Amniotic epithelial cell (primary cell): ENCODE data around the gene USH2A.

Source experiments
- DNase-seq: peaks from one replicate; pipeline ENCODE4 v3.0.0-alpha.2; 2010; ENCODE audit warnings: low read depth

The USH2A gene

GRCh38 chr1:215926670-215927069, 496.6 kb downstream of the USH2A start:
- no peak for DNase-seq

DNA sequence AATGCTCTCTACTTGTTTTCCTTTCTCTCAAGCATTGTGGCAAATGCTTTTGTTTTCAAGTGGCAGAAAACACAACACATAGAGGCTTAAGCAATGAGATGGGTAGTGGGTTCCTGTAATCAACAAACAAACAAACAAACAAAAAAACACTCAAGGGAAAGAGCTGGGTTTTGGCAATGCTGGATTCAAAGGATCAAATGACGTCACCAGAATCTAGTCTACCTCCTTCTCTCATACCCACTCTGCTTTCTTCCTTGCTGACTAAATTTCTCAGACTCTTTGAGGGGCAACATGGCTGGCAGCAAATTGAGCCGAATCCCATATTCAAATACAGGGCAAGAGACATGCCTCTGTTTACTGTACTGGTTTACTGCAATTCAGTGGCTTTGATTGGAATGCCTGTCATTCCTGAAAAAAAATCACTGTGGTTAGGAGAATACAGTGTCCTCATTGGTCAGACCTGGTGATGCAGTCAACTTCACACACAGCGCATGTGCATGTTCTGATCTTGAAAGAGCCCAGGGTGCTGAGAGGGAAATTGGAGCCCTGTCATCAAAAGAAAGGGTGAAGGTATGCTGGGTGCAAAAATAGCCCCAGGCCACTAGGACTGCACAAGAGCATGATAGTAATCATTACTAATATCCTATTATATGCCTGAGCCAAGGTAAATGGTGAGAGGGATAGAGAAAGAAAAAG, 500.0 kb downstream of the USH2A start:
- DNase-seq: peak; percentile 2

GRCh38 chr1:215911406-215911968, 511.8 kb downstream of the USH2A start:
- peak; percentile 3 for DNase-seq

DNA sequence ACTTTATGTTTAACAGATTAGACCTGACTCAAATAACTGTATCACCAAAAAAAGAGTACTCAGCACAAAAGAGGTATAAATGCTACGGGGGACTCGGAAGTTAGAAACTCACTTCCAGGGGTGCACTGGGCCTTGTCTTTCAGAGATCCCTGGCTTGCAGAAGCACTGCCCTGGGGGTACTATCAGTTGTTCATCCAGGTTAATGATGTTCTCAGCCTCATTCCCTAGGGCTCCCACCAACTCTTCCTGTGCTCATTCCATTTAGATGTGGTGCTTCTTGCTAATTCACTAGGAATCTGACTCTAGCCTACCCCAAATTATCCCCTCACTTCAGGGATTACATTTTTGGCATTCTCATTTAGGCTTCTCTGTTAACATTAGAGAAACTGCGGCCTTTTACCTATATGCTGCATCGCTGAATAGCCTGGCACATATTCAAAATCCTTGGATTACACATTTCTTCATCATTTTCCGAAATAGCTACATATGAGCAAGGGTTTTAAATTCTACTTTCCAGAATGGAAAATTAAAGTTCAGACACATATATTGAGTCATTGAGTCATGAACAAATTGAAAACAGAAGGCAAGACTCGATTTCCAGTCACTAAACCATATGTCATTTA, 517.6 kb downstream of the USH2A start:
- DNase-seq: no peak

DNA sequence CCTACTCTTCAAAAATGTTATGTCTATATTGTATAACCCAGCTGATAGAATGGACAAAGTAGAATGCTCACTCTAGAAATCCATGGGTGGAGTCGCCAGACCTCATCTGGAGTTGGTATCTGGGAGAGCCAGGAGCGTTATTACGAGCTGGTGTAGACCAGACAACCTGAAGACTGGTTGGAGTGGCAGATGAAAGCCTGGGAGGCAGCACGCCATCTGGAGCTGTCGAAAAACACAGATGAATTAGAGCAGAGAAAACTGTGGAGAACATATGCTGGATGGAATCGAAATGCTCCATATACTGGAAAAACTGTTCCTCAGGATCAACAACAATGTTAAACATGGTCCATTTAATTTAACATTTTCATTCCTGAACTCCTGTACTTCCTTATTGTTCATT, 522.6 kb downstream of the USH2A start:
- no peak for DNase-seq

GRCh38 chr1:215899901-215900300, 523.3 kb downstream of the USH2A start:
- DNase-seq: no peak

- no peak for DNase-seq
Observed at GRCh38 chr1:215895893-215896292, 527.4 kb downstream of the USH2A start.

GRCh38 chr1:215895276-215895675, 528.0 kb downstream of the USH2A start:
- DNase-seq: no peak

GRCh38 chr1:215894617-215895016, 528.6 kb downstream of the USH2A start:
- DNase-seq: no peak

DNA sequence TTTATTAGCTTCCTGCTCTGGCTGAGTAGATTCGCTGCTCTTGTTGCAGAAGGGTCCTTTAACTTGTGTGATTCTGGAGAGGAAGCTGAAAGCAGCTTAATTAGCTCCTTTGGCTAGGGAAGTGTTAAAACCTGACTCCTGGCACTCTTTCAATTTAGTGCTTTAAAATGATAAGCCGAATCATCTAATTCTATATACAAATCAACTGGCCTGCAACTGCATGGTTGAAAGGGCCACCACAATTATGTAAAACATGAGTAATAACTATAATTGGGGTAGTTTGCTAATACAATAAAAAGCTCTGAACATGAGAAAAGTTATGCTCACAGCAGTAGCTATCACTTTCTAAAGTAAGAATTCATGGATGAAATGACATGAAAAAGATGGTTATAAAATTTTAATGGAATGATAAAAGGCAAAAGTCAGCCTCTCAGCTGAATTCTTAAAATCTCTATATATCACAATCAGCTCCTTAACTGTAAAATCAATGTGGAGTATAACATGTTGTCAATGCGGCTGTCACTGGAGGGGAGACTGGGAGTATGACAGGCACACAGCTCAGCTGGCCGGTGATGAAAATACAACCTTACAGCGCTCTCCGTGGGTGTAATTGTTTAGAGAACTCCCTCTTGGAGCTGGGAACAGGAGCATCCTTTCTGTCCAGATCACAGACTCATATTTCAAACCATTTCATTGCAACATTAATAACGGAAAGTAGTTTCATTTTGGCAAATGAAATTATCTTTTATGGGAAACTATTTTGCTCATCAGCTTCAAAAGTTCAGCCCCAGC, 531.8 kb downstream of the USH2A start:
- DNase-seq: no peak

DNA sequence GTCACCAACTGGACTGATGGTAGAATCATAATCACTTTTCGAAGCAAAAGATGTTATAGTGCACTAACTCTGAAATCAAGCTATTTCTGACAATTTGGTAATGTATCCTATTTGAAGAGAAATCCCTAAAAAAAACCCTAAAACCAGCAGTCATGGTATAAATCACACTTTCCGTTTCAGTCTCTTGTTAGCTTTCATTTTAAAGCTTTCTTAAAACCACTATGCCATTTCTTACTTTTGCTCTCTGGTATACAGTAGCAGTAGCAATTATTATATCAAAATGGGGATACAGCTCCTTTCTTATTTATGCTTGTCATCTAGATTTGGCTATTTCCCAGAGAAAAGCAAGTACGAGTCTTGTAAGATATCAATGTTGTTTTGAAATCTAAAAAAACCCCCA, 532.8 kb downstream of the USH2A start:
- no peak for DNase-seq

- no peak for DNase-seq
Observed at GRCh38 chr1:215889871-215890270, 533.4 kb downstream of the USH2A start.

DNA sequence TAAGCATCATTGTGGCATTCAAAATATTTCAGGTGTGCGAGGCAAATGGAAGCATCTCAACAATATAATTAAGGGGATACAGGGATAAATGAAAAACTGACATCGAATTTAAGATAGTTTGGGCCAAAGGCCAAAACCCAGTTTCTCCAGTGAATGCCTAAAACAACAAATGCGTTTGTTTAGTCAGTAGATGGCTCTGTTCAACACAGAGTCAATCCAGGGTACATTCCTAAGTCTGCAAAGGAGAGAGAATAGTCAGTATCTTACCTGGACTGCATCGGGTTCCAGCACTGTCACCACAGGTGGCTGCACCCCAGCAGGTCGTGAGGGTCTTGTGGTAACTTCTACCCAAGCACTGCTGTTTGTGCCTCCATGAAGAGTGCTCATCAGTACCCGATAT, 535.1 kb downstream of the USH2A start:
- no peak for DNase-seq

GRCh38 chr1:215887627-215888026, 535.6 kb downstream of the USH2A start:
- no peak for DNase-seq

- DNase-seq: no peak
Observed at GRCh38 chr1:215883004-215883403, 540.2 kb downstream of the USH2A start.

- DNase-seq: no peak
Observed at GRCh38 chr1:215878843-215879242, 544.4 kb downstream of the USH2A start.

DNA sequence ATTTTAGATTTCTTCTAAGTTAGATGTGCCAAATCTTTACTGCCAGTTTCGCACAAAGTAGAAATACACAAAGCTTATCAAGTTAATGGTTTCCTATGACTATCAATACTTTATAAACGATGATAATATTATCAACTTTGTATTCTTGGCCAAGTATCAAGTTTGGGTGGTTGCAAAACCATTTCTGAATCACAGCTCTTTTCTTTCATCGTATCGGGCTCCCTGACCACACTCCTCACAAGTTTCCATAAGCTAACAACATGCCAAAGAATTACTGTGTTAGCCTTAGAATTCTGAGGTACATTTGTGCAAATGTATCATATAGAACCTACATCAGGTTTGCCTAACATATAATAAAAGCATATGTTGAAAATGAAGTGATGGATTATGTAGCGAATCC, 545.1 kb downstream of the USH2A start:
- peak; percentile 28 for DNase-seq

DNA sequence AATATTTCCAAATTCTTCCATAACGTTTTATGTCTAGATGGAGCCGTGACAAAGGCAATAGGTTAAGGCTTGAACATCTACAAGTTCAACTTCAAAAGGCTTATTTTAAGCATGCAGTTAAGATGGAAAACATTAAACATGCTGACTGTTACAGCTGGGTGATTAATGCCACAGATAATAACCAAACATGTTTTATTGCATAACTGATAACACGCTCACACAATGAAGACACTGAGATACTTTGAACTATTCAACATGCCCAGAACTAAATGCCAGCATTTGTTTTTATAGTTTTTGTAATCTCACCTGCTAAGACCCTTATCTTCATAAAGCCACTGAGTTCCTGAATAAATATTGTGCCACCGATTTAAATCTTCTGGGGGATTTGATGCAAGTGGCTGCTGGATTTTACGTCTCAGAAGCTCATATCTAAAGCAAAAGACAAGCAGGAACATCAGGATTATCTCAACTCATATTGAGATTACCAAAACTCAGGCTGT, 545.7 kb downstream of the USH2A start:
- DNase-seq: peak; percentile 17

GRCh38 chr1:215875712-215876111, 547.5 kb downstream of the USH2A start:
- no peak for DNase-seq

GRCh38 chr1:215875236-215875635, 548.0 kb downstream of the USH2A start:
- DNase-seq: no peak

GRCh38 chr1:215872658-215873057, 550.6 kb downstream of the USH2A start:
- DNase-seq: no peak

DNA sequence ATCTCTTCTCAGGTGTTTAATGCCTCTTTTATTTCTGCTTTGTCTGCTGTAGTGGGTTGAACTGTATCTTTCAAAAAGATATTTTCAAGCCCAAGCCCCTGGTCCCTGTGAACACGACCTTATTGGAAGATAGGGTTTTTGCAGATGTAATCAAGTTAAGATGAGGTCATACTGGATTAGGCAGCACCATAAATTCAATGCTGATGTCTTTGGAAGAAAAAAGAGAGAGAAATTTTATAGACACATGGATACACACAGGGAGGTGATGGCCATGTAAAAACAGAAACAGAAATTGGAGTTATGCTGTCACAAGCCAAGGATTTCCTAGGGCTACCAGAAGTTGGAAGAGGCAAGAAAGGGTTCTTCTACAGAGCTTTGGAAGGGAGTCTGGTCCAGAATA, 554.7 kb downstream of the USH2A start:
- DNase-seq: no peak

DNA sequence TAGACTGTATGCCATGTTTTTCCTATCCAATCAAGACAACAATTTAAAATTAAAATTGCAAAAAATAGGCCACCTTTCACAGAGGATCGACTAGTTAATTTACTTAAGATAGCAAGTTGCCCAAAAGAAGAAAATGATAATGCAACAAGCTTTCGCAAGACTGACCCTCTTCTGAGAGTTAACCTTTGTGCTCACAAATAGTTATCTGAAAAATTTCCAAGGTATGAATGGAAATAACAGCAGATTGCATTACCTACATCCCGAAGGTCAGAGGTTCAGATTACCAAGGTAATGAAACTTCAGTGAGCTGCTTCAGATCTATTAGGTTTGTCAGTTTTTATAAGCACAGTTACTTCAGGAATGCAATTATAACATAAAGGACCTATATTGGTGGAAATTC, 558.2 kb downstream of the USH2A start:
- DNase-seq: no peak
